Nephron progenitor cell (in vitro differentiated cells): ENCODE results near the gene TXNDC17.

Experiments used
- DNase-seq: peaks from one replicate; pipeline ENCODE4 v3.0.0; 2021
- H3K27ac Mint-ChIP-seq: 2 replicates; pipeline ENCODE4 v1.8.0; 2021; ENCODE audit warnings: mild to moderate bottlenecking, moderate library complexity, mixed read lengths
- H3K27me3 Mint-ChIP-seq: 2 replicates; pipeline ENCODE4 v1.8.0; 2021; ENCODE audit warnings: mild to moderate bottlenecking, low read depth, mixed read lengths; ENCODE audit not compliant: poor library complexity
- H3K36me3 Mint-ChIP-seq: 2 replicates; pipeline ENCODE4 v1.8.0; 2021; ENCODE audit warnings: low read depth, mixed read lengths
- H3K4me1 Mint-ChIP-seq: 2 replicates; pipeline ENCODE4 v1.8.0; 2021; ENCODE audit warnings: mixed read lengths
- H3K4me3 Mint-ChIP-seq: 2 replicates; pipeline ENCODE4 v1.8.0; 2021; ENCODE audit warnings: mild to moderate bottlenecking, moderate library complexity, mixed read lengths
- H3K9me3 Mint-ChIP-seq: 2 replicates; pipeline ENCODE4 v1.8.0; 2021; ENCODE audit warnings: mild to moderate bottlenecking, moderate library complexity, mixed read lengths
- CTCF ChIP-seq: fragments of 200-600 bp; sonication (generic); IDR thresholded peaks from 2 replicates; pipeline ENCODE4 v1.5.0; 2021; ENCODE audit warnings: antibody characterized with exemption

TXNDC17 gene

DNA sequence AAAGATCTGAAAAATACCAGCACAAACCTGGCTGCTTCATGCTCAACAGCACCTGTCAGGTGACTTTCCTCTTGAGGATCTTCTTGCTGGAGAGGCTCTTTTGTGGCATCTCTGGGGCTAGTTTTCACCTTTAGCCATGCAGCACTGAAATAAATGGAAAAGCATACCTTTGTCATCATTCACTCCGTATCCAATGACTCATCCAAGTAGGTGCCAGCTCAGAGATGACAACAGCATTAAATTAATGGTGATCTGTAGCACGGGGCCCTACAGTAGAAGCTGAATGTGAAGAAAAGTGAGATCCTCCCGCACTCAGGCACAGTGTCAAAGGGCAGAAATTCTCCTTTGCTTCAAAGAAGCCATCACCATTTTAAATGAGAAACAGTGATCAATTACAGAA is 32.5 kb upstream of the TXNDC17 start:
- no peaks in the 10 kb centered on the region for H3K9me3 Mint-ChIP-seq
- no peaks in the 10 kb centered on the region for H3K4me1 Mint-ChIP-seq
- no peak overlapping the region for H3K4me3 Mint-ChIP-seq
- no peak for TF ChIP-seq CTCF
- H3K36me3 Mint-ChIP-seq: peaks cover 60% of the 10 kb centered on the region
- no peak overlapping the region for H3K27ac Mint-ChIP-seq
- DNase-seq: no peak
- H3K27me3 Mint-ChIP-seq: peaks cover 4% of the 10 kb centered on the region

- H3K4me3 Mint-ChIP-seq: no peak overlapping the region
- H3K27me3 Mint-ChIP-seq: peaks cover 4% of the 10 kb centered on the region
- H3K9me3 Mint-ChIP-seq: no peaks in the 10 kb centered on the region
- peaks cover 62% of the 10 kb centered on the region for H3K36me3 Mint-ChIP-seq
- no peak overlapping the region for H3K27ac Mint-ChIP-seq
- TF ChIP-seq CTCF: no peak
- DNase-seq: no peak
- no peaks in the 10 kb centered on the region for H3K4me1 Mint-ChIP-seq
These were observed 30.8 kb upstream of the TXNDC17 start for GRCh38 chr17:6610011-6610410.

DNA sequence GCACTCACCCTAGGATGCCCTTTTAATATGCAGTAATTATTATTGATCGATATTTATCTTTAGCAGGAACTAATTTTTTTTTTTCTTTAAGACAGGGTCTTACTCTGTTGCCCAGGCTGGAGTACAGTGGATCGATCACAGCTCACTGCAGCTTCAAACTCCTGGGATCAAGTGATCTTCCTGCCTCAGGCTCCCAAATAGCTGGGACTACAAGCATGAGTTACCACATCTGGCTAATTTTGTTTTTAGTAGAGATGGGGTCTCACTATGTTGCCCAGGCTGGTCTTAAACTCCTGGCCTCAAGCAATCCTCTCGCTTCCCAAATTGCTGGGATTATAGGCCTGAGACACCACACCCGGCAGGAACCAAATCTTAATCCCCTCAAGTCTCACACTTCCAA is 29.6 kb upstream of the TXNDC17 start:
- Mint-ChIP-seq H3K4me1 (no peaks in the 10 kb centered on the region), H3K9me3 (no peaks in the 10 kb centered on the region), H3K4me3 (no peak overlapping the region), H3K36me3 (peaks cover 60% of the 10 kb centered on the region), H3K27me3 (peaks cover 4% of the 10 kb centered on the region), H3K27ac (no peak overlapping the region)
- no peak for DNase-seq
- TF ChIP-seq CTCF: no peak

- Mint-ChIP-seq H3K9me3 (no peaks in the 10 kb centered on the region), H3K4me1 (no peaks in the 10 kb centered on the region), H3K27ac (no peak overlapping the region), H3K4me3 (no peak overlapping the region), H3K27me3 (peaks cover 2% of the 10 kb centered on the region), H3K36me3 (peaks cover 60% of the 10 kb centered on the region)
- no peak for DNase-seq
- TF ChIP-seq CTCF: no peak
These were observed 16.9 kb upstream of the TXNDC17 start for GRCh38 chr17:6623941-6624340.

- no peak for DNase-seq
- TF ChIP-seq CTCF: no peak
- Mint-ChIP-seq H3K9me3 (no peaks in the 10 kb centered on the region), H3K27ac (no peak overlapping the region), H3K27me3 (peaks cover 2% of the 10 kb centered on the region), H3K4me3 (no peak overlapping the region), H3K4me1 (no peaks in the 10 kb centered on the region), H3K36me3 (peaks cover 60% of the 10 kb centered on the region)
These were observed 14.2 kb upstream of the TXNDC17 start for GRCh38 chr17:6626616-6627015.

GRCh38 chr17:6627019-6627418 is 13.8 kb upstream of the TXNDC17 start:
- no peak for DNase-seq
- Mint-ChIP-seq H3K36me3 (peaks cover 61% of the 10 kb centered on the region), H3K9me3 (no peaks in the 10 kb centered on the region), H3K4me3 (no peak overlapping the region), H3K27ac (no peak overlapping the region), H3K27me3 (peaks cover 2% of the 10 kb centered on the region), H3K4me1 (no peaks in the 10 kb centered on the region)
- TF ChIP-seq CTCF: no peak
